Activated naive CD8-positive, alpha-beta T cell (primary cell): ENCODE data around the gene PPP1R14C.
A peak's percentile ranks its signal among the peaks of the same experiment; 100 is the strongest.

Source experiments
- H3K27ac Mint-ChIP-seq: one replicate; pipeline ENCODE4 v1.8.0; 2021; ENCODE audit warnings: mixed read lengths
- H3K27me3 Mint-ChIP-seq: one replicate; pipeline ENCODE4 v1.8.0; 2021; ENCODE audit warnings: mixed read lengths
- H3K36me3 Mint-ChIP-seq: one replicate; pipeline ENCODE4 v1.8.0; 2021; ENCODE audit warnings: mixed read lengths
- H3K4me1 Mint-ChIP-seq: one replicate; pipeline ENCODE4 v1.8.0; 2021; ENCODE audit warnings: low read depth, mixed read lengths
- H3K4me3 Mint-ChIP-seq: one replicate; pipeline ENCODE4 v1.8.0; 2021; ENCODE audit warnings: mild to moderate bottlenecking, mixed read lengths
- H3K9me3 Mint-ChIP-seq: one replicate; pipeline ENCODE4 v1.8.0; 2021; ENCODE audit warnings: low read depth, mixed read lengths

Gene PPP1R14C, protein sequence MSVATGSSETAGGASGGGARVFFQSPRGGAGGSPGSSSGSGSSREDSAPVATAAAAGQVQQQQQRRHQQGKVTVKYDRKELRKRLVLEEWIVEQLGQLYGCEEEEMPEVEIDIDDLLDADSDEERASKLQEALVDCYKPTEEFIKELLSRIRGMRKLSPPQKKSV

DNA sequence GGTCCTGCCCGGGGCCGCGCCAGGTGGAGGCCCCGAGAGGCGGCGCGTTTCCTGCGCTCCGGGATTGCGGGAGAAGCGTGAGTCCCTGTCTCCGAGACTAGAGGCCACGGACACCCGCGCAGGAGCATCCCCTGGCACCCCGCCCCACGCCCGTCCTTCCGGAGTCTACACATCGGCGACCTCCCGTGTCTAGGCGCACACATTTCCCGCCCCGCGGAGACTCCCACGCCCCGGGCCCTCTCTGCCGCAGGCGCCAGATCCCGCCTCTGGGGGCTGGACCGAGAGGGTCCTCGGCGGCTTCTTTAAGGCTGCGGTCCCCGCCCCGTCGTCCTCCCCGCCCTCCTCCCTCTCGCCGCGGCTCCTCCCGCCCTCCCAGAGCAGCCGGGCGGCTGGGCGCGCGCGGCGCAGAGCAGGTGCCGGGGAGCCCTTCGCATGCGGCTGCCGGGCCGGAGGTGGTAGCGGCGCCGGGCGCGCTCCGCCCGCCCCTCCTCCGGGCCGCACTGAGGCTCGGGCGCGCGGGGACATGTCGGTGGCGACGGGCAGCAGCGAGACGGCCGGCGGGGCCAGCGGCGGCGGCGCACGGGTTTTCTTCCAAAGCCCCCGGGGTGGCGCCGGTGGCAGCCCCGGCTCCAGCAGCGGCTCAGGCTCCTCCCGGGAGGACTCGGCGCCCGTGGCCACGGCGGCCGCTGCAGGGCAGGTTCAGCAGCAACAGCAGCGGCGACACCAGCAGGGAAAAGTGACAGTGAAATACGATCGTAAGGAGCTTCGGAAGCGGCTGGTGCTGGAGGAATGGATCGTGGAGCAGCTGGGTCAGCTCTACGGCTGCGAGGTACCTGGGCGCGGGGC, at the start of gene PPP1R14C:
PPP1R14C (plus strand) TSS at position 375 of the 846 bp plus-strand sequence; CDS start at position 524, 149 bp downstream.
- Mint-ChIP-seq H3K4me3 (peak within 1 kb of the TSS; percentile 72), H3K9me3 (no peaks in the 10 kb centered on the region), H3K36me3 (no peaks in the 10 kb centered on the region), H3K4me1 (peaks cover 9% of the 10 kb centered on the region), H3K27me3 (peaks cover 50% of the 10 kb centered on the region), H3K27ac (no peak within 1 kb of the TSS)

DNA sequence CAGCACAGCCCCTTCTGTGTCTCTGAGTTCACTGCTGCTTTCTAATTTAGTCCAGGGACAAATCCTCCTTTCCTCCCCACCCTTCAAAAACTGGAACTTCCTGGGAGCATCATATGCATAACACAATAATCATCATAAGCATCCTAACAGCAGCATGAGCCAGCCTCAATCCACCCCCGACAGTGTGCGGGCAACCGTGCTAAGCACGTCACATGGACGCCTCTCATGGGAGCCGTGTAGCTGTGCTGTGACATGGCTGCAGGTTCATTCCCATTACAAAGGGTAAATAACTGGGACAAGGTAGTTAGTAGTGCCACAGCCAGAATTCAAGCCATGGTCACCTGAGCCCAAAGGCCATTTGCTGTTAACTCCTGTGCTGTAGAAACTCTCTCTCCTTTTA, 49.4 kb upstream of the PPP1R14C start:
- H3K36me3 Mint-ChIP-seq = no peaks in the 10 kb centered on the region
- H3K4me3 Mint-ChIP-seq = no peak overlapping the region
- peaks cover 2% of the 10 kb centered on the region for H3K27me3 Mint-ChIP-seq
- H3K27ac Mint-ChIP-seq = no peak overlapping the region
- no peaks in the 10 kb centered on the region for H3K9me3 Mint-ChIP-seq
- H3K4me1 Mint-ChIP-seq = no peaks in the 10 kb centered on the region

- no peaks in the 10 kb centered on the region for H3K4me1 Mint-ChIP-seq
- H3K36me3 Mint-ChIP-seq = no peaks in the 10 kb centered on the region
- H3K9me3 Mint-ChIP-seq = no peaks in the 10 kb centered on the region
- H3K4me3 Mint-ChIP-seq = no peak overlapping the region
- peaks cover 2% of the 10 kb centered on the region for H3K27me3 Mint-ChIP-seq
- H3K27ac Mint-ChIP-seq = no peak overlapping the region
These were observed 44.7 kb upstream of the PPP1R14C start for GRCh38 chr6:150098155-150098554.

DNA sequence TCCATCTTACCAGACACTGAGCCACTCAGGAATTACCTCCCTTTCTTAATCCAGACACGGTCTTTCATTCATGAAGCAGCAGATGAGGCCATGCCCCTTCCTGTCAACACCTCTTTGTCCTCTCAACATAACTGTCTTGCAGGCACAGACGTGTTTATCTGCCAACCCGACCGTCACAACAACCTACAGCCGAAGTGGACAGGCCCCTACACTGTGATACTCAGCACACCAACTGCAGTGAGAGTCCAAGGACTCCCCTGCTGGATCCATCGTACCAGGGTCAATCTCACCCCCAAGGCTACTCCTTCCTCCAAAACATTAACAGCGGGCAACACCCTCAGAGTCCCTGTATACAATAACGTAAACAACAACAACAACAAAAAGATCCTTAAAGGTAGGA, 43.3 kb upstream of the PPP1R14C start:
- Mint-ChIP-seq H3K9me3 (no peaks in the 10 kb centered on the region), H3K4me1 (no peaks in the 10 kb centered on the region), H3K4me3 (no peak overlapping the region), H3K36me3 (no peaks in the 10 kb centered on the region), H3K27ac (no peak overlapping the region), H3K27me3 (no peaks in the 10 kb centered on the region)

- Mint-ChIP-seq H3K27ac (no peak overlapping the region), H3K4me1 (no peaks in the 10 kb centered on the region), H3K36me3 (no peaks in the 10 kb centered on the region), H3K4me3 (no peak overlapping the region), H3K9me3 (no peaks in the 10 kb centered on the region), H3K27me3 (no peaks in the 10 kb centered on the region)
These were observed 42.9 kb upstream of the PPP1R14C start for GRCh38 chr6:150099953-150100352.

- Mint-ChIP-seq H3K27me3 (no peaks in the 10 kb centered on the region), H3K36me3 (no peaks in the 10 kb centered on the region), H3K4me3 (no peak overlapping the region), H3K4me1 (no peaks in the 10 kb centered on the region), H3K9me3 (no peaks in the 10 kb centered on the region), H3K27ac (no peak overlapping the region)
These were observed 42.1 kb upstream of the PPP1R14C start for GRCh38 chr6:150100745-150101144.

- no peaks in the 10 kb centered on the region for H3K27me3 Mint-ChIP-seq
- H3K36me3 Mint-ChIP-seq = peaks cover 2% of the 10 kb centered on the region
- no peaks in the 10 kb centered on the region for H3K9me3 Mint-ChIP-seq
- H3K4me3 Mint-ChIP-seq = no peak overlapping the region
- H3K4me1 Mint-ChIP-seq = no peaks in the 10 kb centered on the region
- no peak overlapping the region for H3K27ac Mint-ChIP-seq
These were observed 40.0 kb upstream of the PPP1R14C start for GRCh38 chr6:150102750-150103270.

DNA sequence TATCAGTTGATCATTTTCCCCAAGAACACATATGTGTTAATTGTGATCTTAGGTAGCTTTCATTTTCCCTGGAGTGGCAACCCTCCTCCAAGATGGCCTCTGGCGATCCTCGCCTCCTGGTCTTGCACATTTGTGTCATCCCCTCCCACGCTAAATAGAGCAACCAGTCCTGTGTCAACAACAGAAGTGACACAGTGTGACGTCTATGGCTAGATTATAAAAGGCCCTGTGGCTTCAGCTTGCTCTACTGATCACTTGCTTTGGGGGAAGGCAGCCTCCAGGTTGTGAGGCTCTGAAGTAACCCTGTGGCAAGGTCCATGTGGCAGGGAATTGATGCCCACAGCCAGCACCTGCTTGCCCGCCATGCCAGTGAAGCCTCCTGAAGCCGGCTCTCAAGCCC, 30.6 kb upstream of the PPP1R14C start:
- H3K27me3 Mint-ChIP-seq = peaks cover 3% of the 10 kb centered on the region
- H3K27ac Mint-ChIP-seq = no peak overlapping the region
- H3K4me1 Mint-ChIP-seq = no peaks in the 10 kb centered on the region
- peaks cover 2% of the 10 kb centered on the region for H3K36me3 Mint-ChIP-seq
- no peak overlapping the region for H3K4me3 Mint-ChIP-seq
- no peaks in the 10 kb centered on the region for H3K9me3 Mint-ChIP-seq

GRCh38 chr6:150115769-150116168, 27.1 kb upstream of the PPP1R14C start:
- Mint-ChIP-seq H3K27me3 (peaks cover 3% of the 10 kb centered on the region), H3K27ac (no peak overlapping the region), H3K4me3 (no peak overlapping the region), H3K4me1 (peaks cover 6% of the 10 kb centered on the region), H3K9me3 (no peaks in the 10 kb centered on the region), H3K36me3 (no peaks in the 10 kb centered on the region)

DNA sequence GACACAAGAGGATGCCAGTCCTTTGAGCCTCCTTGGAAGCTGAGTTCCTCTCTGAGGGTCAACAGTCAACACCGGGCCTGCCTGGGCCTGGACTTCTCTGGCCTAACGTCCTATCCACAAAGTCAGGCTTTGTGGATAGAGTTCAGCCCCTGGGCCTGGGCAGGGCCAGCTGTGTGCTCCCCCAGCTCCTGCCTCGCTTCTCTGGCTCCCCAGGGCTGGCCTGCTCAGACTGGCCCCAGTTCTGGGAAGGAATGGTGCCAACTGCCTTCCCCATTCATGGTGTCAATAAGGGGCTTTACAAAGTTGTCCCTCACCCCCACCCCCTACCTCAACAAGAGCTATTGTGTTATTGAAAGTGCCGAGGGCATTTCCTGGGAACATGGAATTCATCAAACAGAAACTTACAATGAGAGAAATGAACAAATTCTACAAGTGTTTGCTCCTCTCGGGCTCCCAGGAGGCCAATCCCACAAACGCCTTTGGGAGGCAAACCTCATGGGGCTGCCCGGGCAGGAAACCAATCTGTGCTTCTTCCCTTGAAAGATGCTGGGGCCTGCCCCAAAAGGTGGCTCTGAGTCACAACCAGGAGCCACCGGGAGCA, 26.5 kb upstream of the PPP1R14C start:
- Mint-ChIP-seq H3K4me1 (peaks cover 6% of the 10 kb centered on the region), H3K27ac (no peak overlapping the region), H3K4me3 (no peak overlapping the region), H3K36me3 (no peaks in the 10 kb centered on the region), H3K27me3 (peaks cover 2% of the 10 kb centered on the region), H3K9me3 (no peaks in the 10 kb centered on the region)

GRCh38 chr6:150118203-150118602, 24.6 kb upstream of the PPP1R14C start:
- Mint-ChIP-seq H3K27me3 (peaks cover 2% of the 10 kb centered on the region), H3K36me3 (no peaks in the 10 kb centered on the region), H3K4me1 (peaks cover 6% of the 10 kb centered on the region), H3K4me3 (no peak overlapping the region), H3K27ac (no peak overlapping the region), H3K9me3 (no peaks in the 10 kb centered on the region)

- Mint-ChIP-seq H3K4me3 (no peak overlapping the region), H3K27me3 (peaks cover 2% of the 10 kb centered on the region), H3K9me3 (no peaks in the 10 kb centered on the region), H3K27ac (no peak overlapping the region), H3K4me1 (peaks cover 6% of the 10 kb centered on the region), H3K36me3 (no peaks in the 10 kb centered on the region)
These were observed 24.2 kb upstream of the PPP1R14C start for GRCh38 chr6:150118627-150119026.

- Mint-ChIP-seq H3K9me3 (no peaks in the 10 kb centered on the region), H3K4me1 (peaks cover 6% of the 10 kb centered on the region), H3K27me3 (peaks cover 3% of the 10 kb centered on the region), H3K4me3 (no peak overlapping the region), H3K27ac (no peak overlapping the region), H3K36me3 (no peaks in the 10 kb centered on the region)
These were observed 23.7 kb upstream of the PPP1R14C start for GRCh38 chr6:150119173-150119572.

GRCh38 chr6:150123645-150124044, 19.2 kb upstream of the PPP1R14C start:
- Mint-ChIP-seq H3K27ac (no peak overlapping the region), H3K36me3 (no peaks in the 10 kb centered on the region), H3K4me3 (no peak overlapping the region), H3K9me3 (no peaks in the 10 kb centered on the region), H3K4me1 (peaks cover 6% of the 10 kb centered on the region), H3K27me3 (peaks cover 4% of the 10 kb centered on the region)

DNA sequence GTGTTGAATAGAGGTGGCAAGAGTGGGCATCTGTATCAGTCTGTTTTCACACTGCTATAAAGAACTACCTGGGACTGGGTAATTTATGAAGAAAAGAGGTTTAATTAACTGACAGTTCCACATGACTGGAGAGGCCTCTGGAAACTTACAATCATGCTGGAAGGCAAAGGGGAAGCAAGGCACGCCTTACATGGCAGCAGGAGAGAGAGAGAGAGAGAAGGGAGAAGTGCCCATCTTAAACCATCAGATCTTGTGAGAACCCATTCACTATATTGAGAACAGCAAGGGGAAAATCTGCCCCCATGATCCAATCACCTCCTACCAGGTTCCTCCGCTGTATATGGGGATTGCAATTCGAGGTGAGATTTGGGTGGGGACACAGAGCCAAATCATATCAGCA, 18.6 kb upstream of the PPP1R14C start:
- Mint-ChIP-seq H3K27me3 (peaks cover 4% of the 10 kb centered on the region), H3K9me3 (no peaks in the 10 kb centered on the region), H3K4me3 (no peak overlapping the region), H3K4me1 (peaks cover 4% of the 10 kb centered on the region), H3K36me3 (no peaks in the 10 kb centered on the region), H3K27ac (no peak overlapping the region)
